ENCODE measurements around the gene CCT7. TPM values are rescaled to one million over a fixed set of nuclear protein-coding genes. Genes with fewer than 3 reads are reported as not detected.
A peak's percentile ranks its signal among the peaks of the same experiment; 100 is the strongest.

CCT7 gene
- total RNA-seq, 1 experiment from 2014 or later: 482 TPM

GRCh38 chr2:73284296-73285158 lies 50.4 kb downstream of the CCT7 start, which contains the start of gene FBXO41 (continued):
- peak; percentile 33; the same call in 1 of the 2 replicates for TF ChIP-seq CBFB (CRISPR knock-in tag; IDR thresholded peaks at IDR 0.05; ENCODE audit: low read depth)
- peak; percentile 99 for TF ChIP-seq ZNF263 (CRISPR knock-in tag; IDR thresholded peaks at IDR 0.05; ENCODE audit: low read depth)
- 0 out of 2 replicates have a peak, but pooled peaks have one; percentile 29 for TF ChIP-seq ETV6 (CRISPR knock-in tag; IDR thresholded peaks at IDR 0.05)
- 0 out of 2 replicates have a peak, but pooled peaks have one; percentile 32 for TF ChIP-seq CREM (CRISPR knock-in tag; IDR thresholded peaks at IDR 0.05)
- 0 out of 2 replicates have a peak, but pooled peaks have one; percentile 71 for TF ChIP-seq ZBTB43 (CRISPR knock-in tag; IDR thresholded peaks at IDR 0.05)
- no peak for TF ChIP-seq PREB (CRISPR knock-in tag; IDR thresholded peaks at IDR 0.05; ENCODE audit: borderline replicate concordance)
- TF ChIP-seq ZNF219 (CRISPR knock-in tag; IDR thresholded peaks at IDR 0.05; ENCODE audit: borderline replicate concordance): 0 out of 2 replicates have a peak, but pooled peaks have one; percentile 61
- no peak for TF ChIP-seq ZNF512 (CRISPR knock-in tag; IDR thresholded peaks at IDR 0.05; ENCODE audit: borderline replicate concordance)
- no peak for TF ChIP-seq GRHL2 (CRISPR knock-in tag; IDR thresholded peaks at IDR 0.05; ENCODE audit: insufficient replicate concordance, severe bottlenecking)
- TF ChIP-seq ESRRA (CRISPR knock-in tag; IDR thresholded peaks at IDR 0.05; ENCODE audit: borderline replicate concordance): no peak
- TF ChIP-seq NR3C1 (CRISPR knock-in tag; conservative IDR thresholded peaks at IDR 0.05; ENCODE audit: low read depth): no peak
- no peak for TF ChIP-seq TEAD4 (CRISPR knock-in tag; IDR thresholded peaks at IDR 0.05)
- no peak for TF ChIP-seq ZNF532 (CRISPR knock-in tag; IDR thresholded peaks at IDR 0.05; ENCODE audit: borderline replicate concordance)
- no peak for TF ChIP-seq IRF2 (CRISPR knock-in tag; IDR thresholded peaks at IDR 0.05; ENCODE audit: borderline replicate concordance, low read depth)
- TF ChIP-seq TEAD1 (CRISPR knock-in tag; IDR thresholded peaks at IDR 0.05): no peak
- peak; percentile 95; the same call in 1 of the 2 replicates for TF ChIP-seq ELF4 (CRISPR knock-in tag; IDR thresholded peaks at IDR 0.05; ENCODE audit: low read depth)
- TF ChIP-seq ZNF232 (CRISPR knock-in tag; IDR thresholded peaks at IDR 0.05): 0 out of 2 replicates have a peak, but pooled peaks have one; percentile 49
- no peak for TF ChIP-seq ZMAT4 (CRISPR knock-in tag; IDR thresholded peaks at IDR 0.05)
- no peak for TF ChIP-seq KAT7 (CRISPR knock-in tag; IDR thresholded peaks at IDR 0.05; ENCODE audit: borderline replicate concordance)
- TF ChIP-seq ZNF416 (CRISPR knock-in tag; IDR thresholded peaks at IDR 0.05): no peak
- TF ChIP-seq ZNF396 (CRISPR knock-in tag; IDR thresholded peaks at IDR 0.05; ENCODE audit: borderline replicate concordance): no peak
- TF ChIP-seq FOXP4 (CRISPR knock-in tag; IDR thresholded peaks at IDR 0.05): no peak
- TF ChIP-seq ATF1 (CRISPR knock-in tag; IDR thresholded peaks at IDR 0.05): no peak
- peak; percentile 49; the same call in 1 of the 2 replicates for TF ChIP-seq USF1 (CRISPR knock-in tag; IDR thresholded peaks at IDR 0.05)
- no peak for TF ChIP-seq ZNF671 (CRISPR knock-in tag; IDR thresholded peaks at IDR 0.05)

All from WTC11 (cell line).